AG08395 (cell line): ENCODE data around the gene PARD3.
"Not testable (repeated sequence)": the region's sequence is repeated elsewhere in the genome, so short reads cannot be mapped to it uniquely, and the experiment has no call there.

Experiments
- DNase-seq: peaks from one replicate; pipeline ENCODE4 v3.0.0; 2012; ENCODE audit warnings: mixed read lengths, low spot score

PARD3 gene

GRCh38 chr10:34378297-34378696 lies 436.8 kb downstream of the PARD3 start:
- no peak for DNase-seq

- DNase-seq = no peak
Observed at GRCh38 chr10:34377833-34378232, 437.3 kb downstream of the PARD3 start.

GRCh38 chr10:34374356-34375045 lies 440.6 kb downstream of the PARD3 start:
- DNase-seq = no peak

- no peak for DNase-seq
Observed at GRCh38 chr10:34373211-34373610, 441.9 kb downstream of the PARD3 start.

- DNase-seq = no peak
Observed at GRCh38 chr10:34372509-34372908, 442.6 kb downstream of the PARD3 start.

GRCh38 chr10:34370126-34370525 lies 445.0 kb downstream of the PARD3 start:
- DNase-seq = no peak

GRCh38 chr10:34369120-34369519 lies 446.0 kb downstream of the PARD3 start:
- DNase-seq = no peak

GRCh38 chr10:34364253-34365037 lies 450.7 kb downstream of the PARD3 start:
- DNase-seq = no peak

GRCh38 chr10:34360984-34361383 lies 454.1 kb downstream of the PARD3 start:
- DNase-seq = no peak

GRCh38 chr10:34359435-34359813 lies 455.7 kb downstream of the PARD3 start:
- DNase-seq = no peak

GRCh38 chr10:34358729-34359434 lies 456.2 kb downstream of the PARD3 start:
- DNase-seq = no peak

- no peak for DNase-seq
Observed at GRCh38 chr10:34356463-34356862, 458.6 kb downstream of the PARD3 start.

- DNase-seq = not testable (repeated sequence)
Observed at GRCh38 chr10:34353530-34353929, 461.6 kb downstream of the PARD3 start.

GRCh38 chr10:34352599-34353204 lies 462.4 kb downstream of the PARD3 start:
- DNase-seq = not testable (repeated sequence)

GRCh38 chr10:34351161-34351560 lies 463.9 kb downstream of the PARD3 start:
- DNase-seq = no peak

GRCh38 chr10:34348917-34349485 lies 466.1 kb downstream of the PARD3 start:
- no peak for DNase-seq

- DNase-seq = no peak
Observed at GRCh38 chr10:34348021-34348420, 467.1 kb downstream of the PARD3 start.

GRCh38 chr10:34347131-34347530 lies 468.0 kb downstream of the PARD3 start:
- no peak for DNase-seq

- no peak for DNase-seq
Observed at GRCh38 chr10:34346516-34347100, 468.5 kb downstream of the PARD3 start.

GRCh38 chr10:34345383-34345782 lies 469.7 kb downstream of the PARD3 start:
- DNase-seq = no peak

GRCh38 chr10:34343764-34344163 lies 471.3 kb downstream of the PARD3 start:
- DNase-seq = no peak

- peak; percentile 28 for DNase-seq
Observed at GRCh38 chr10:34341473-34341872, 473.6 kb downstream of the PARD3 start.
